Measurements from ENCODE around the gene TECPR1.

TECPR1 gene

GRCh38 chr7:98212532-98213041 lies 39.4 kb downstream of the TECPR1 start:
- TF ChIP-seq POLR2AphosphoS5 (IDR thresholded peaks at IDR 0.05; ENCODE audit: low read depth, low read length): no peak
- TF ChIP-seq FOXP2 (optimal IDR thresholded peaks at IDR 0.05; ENCODE audit: borderline replicate concordance, extremely low read depth, extremely low read length, insufficient read depth): no peak
- TF ChIP-seq SIN3A (IDR thresholded peaks at IDR 0.05; ENCODE audit: borderline replicate concordance, insufficient read depth, low read length): no peak
- no peak for TF ChIP-seq TAF1 (IDR thresholded peaks at IDR 0.05; ENCODE audit: borderline replicate concordance, insufficient read depth, low read length)
- TF ChIP-seq, protein P1, sequence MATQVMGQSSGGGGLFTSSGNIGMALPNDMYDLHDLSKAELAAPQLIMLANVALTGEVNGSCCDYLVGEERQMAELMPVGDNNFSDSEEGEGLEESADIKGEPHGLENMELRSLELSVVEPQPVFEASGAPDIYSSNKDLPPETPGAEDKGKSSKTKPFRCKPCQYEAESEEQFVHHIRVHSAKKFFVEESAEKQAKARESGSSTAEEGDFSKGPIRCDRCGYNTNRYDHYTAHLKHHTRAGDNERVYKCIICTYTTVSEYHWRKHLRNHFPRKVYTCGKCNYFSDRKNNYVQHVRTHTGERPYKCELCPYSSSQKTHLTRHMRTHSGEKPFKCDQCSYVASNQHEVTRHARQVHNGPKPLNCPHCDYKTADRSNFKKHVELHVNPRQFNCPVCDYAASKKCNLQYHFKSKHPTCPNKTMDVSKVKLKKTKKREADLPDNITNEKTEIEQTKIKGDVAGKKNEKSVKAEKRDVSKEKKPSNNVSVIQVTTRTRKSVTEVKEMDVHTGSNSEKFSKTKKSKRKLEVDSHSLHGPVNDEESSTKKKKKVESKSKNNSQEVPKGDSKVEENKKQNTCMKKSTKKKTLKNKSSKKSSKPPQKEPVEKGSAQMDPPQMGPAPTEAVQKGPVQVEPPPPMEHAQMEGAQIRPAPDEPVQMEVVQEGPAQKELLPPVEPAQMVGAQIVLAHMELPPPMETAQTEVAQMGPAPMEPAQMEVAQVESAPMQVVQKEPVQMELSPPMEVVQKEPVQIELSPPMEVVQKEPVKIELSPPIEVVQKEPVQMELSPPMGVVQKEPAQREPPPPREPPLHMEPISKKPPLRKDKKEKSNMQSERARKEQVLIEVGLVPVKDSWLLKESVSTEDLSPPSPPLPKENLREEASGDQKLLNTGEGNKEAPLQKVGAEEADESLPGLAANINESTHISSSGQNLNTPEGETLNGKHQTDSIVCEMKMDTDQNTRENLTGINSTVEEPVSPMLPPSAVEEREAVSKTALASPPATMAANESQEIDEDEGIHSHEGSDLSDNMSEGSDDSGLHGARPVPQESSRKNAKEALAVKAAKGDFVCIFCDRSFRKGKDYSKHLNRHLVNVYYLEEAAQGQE (IDR thresholded peaks at IDR 0.05; ENCODE audit: insufficient read depth in 1 of 2, low read depth in 2 of 2, low read length in 2 of 2): no peak

DNA sequence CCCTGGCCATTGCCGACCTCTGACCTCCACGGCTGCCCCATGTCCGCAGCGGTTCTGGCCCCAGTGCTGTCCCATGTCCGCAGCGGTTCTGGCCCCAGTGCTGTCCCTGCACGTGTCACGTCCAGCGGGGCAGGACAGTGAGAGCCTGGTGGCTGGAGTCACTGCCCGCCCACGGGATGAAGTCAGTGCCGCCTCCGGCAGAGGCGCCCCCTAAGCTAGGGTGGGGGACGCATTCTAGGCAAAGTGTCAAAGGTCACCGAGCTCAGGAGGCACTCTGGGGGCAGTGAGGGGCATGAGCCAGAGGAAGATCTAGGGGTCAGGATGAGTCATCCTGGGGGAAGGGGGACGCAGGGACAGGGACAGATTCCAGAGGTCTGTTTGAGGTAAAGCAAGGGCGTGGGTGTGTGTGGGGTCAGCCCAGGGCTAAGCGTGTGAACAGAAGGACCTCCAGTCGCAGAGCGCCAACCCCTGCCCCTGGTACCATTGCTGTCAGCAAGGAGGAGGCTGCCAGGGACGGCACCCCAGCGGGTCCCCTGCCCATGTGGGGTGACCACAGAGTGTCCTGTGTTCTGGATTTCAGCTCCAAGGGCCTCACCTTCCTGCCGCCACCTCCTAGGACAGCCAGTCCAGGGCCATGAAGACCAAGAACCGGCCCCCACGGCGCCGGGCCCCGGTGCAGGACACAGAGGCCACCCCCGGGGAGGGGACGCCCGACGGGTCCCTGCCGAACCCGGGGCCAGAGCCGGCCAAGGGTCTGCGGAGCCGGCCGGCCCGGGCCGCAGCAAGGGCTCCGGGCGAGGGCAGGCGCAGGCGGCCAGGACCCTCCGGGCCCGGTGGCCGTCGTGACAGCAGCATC lies 40.1 kb downstream of the TECPR1 start:
- TF ChIP-seq FOXP2 (optimal IDR thresholded peaks at IDR 0.05; ENCODE audit: borderline replicate concordance, extremely low read depth, extremely low read length, insufficient read depth): no peak
- TF ChIP-seq POLR2AphosphoS5 (IDR thresholded peaks at IDR 0.05; ENCODE audit: low read depth, low read length): no peak
- TF ChIP-seq, protein P1 (IDR thresholded peaks at IDR 0.05; ENCODE audit: insufficient read depth in 1 of 2, low read depth in 2 of 2, low read length in 2 of 2): no peak
- no peak for TF ChIP-seq TAF1 (IDR thresholded peaks at IDR 0.05; ENCODE audit: borderline replicate concordance, insufficient read depth, low read length)
- no peak for TF ChIP-seq SIN3A (IDR thresholded peaks at IDR 0.05; ENCODE audit: borderline replicate concordance, insufficient read depth, low read length)

DNA sequence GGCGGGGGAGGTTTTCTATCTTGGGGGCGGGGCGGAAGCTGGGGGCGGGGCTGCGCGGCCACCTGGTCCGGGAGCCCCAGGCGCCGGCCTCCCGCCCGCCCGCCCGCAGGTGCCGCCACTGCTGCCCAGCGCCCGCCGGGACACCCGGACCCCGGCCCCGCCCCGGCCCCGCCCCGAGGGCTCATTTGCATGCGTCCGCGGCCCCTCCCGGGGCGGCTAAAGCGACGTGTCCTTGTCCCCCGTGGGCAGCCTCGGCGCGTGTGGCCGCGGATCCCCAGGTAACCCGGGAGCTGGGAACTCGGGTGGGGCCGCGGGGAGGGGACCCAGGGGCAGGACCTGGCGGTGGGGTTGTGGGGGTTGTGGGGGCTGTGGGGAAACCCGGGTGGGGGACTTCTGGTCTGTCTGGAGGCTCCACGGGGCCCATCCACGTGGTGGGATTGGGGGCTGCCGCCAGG lies 40.8 kb downstream of the TECPR1 start, which contains the start of gene BHLHA15:
Gene BHLHA15 (plus strand): TSS at position 219 of the 455 bp plus-strand sequence. CDS start 871 bp downstream, outside the sequence.
- TF ChIP-seq POLR2AphosphoS5 (IDR thresholded peaks at IDR 0.05; ENCODE audit: low read depth, low read length) (no peak), TAF1 (IDR thresholded peaks at IDR 0.05; ENCODE audit: borderline replicate concordance, insufficient read depth, low read length) (no peak), FOXP2 (optimal IDR thresholded peaks at IDR 0.05; ENCODE audit: borderline replicate concordance, extremely low read depth, extremely low read length, insufficient read depth) (no peak), SIN3A (IDR thresholded peaks at IDR 0.05; ENCODE audit: borderline replicate concordance, insufficient read depth, low read length) (no peak)
- TF ChIP-seq, protein P1 (IDR thresholded peaks at IDR 0.05; ENCODE audit: insufficient read depth in 1 of 2, low read depth in 2 of 2, low read length in 2 of 2): no peak

DNA sequence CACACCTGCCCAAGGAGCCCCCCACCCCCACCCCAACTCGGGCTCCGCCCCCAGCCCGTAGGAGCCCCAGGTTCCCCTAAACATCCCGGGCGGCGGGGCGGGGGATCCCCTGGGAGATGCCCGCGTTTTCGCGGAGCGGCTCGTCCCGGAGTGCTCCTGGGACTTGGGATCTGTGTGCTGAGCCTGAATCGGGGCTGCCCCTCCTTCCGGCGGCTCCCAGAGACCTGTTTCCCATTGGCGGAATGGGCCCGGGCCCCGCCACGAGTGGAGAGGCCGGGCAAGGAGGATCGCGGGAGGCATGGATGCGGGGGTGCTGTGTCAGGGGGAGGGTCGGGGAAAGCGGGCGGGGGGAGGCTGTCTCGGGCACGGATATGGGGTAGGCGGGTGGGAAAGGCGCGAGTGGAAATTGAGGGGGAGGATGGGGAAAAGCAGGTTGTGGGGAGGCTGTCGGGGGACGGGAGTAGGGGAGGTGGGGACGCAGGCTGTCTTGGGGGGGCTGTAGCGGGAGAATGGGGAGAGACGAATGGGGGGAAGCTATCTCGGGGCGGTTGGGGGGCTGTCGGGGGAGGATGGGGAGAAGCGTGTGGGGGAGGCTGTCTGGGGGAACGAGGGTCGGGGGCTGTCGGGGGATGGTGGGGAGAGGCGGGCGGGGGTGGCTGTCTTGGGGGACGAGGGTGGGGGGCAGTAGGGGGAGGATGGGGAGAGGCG lies 41.4 kb downstream of the TECPR1 start:
- no peak for TF ChIP-seq SIN3A (IDR thresholded peaks at IDR 0.05; ENCODE audit: borderline replicate concordance, insufficient read depth, low read length)
- TF ChIP-seq, protein P1 (IDR thresholded peaks at IDR 0.05; ENCODE audit: insufficient read depth in 1 of 2, low read depth in 2 of 2, low read length in 2 of 2): no peak
- no peak for TF ChIP-seq TAF1 (IDR thresholded peaks at IDR 0.05; ENCODE audit: borderline replicate concordance, insufficient read depth, low read length)
- TF ChIP-seq POLR2AphosphoS5 (IDR thresholded peaks at IDR 0.05; ENCODE audit: low read depth, low read length): no peak
- TF ChIP-seq FOXP2 (optimal IDR thresholded peaks at IDR 0.05; ENCODE audit: borderline replicate concordance, extremely low read depth, extremely low read length, insufficient read depth): no peak

Measured in PFSK-1 (cell line).